Spleen (tissue), 11 donors: ENCODE results near the gene ST3GAL2. TPM values are rescaled to one million over a fixed set of nuclear protein-coding genes. Genes with fewer than 3 reads are reported as not detected.
A peak's percentile ranks its signal among the peaks of the same experiment; 100 is the strongest.
"Not testable (repeated sequence)": the region's sequence is repeated elsewhere in the genome, so short reads cannot be mapped to it uniquely, and the experiment has no call there.

Experiments
- DNase-seq: peaks from one replicate; pipeline ENCODE4 v3.0.0-alpha.2; 2020
- H3K27ac ChIP-seq, 8 donors: fragments of 200-600 bp; sonication (generic) in 7 of 8; 1 replicate in 4 of 8; 2 replicates in 4 of 8; pipeline versions ENCODE4 v1.5.0 to v1.8.0; 2016 to 2021; ENCODE audit warnings: inconsistent platforms in 4 of 8, mild to moderate bottlenecking in 4 of 8, moderate library complexity in 1 of 8
- H3K27me3 ChIP-seq, 7 donors: fragments of 200-600 bp; sonication (generic) in 6 of 7; replicated peaks in 1 of 7; 1 replicate in 4 of 7; 2 replicates in 3 of 7; pipeline versions ENCODE4 v1.5.0 to v1.8.0; 2016 to 2021; ENCODE audit warnings: inconsistent platforms in 3 of 7, mild to moderate bottlenecking in 1 of 7
- H3K36me3 ChIP-seq, 6 donors: fragments of 200-600 bp; sonication (generic) in 5 of 6; 1 replicate in 4 of 6; 2 replicates in 2 of 6; pipeline versions ENCODE4 v1.5.0 to v1.8.0; 2016 to 2021; ENCODE audit warnings: inconsistent platforms in 2 of 6
- H3K4me1 ChIP-seq, 6 donors: fragments of 200-600 bp; sonication (generic) in 5 of 6; 1 replicate in 3 of 6; 2 replicates in 3 of 6; pipeline versions ENCODE4 v1.5.0 to v1.8.0; 2016 to 2021; ENCODE audit warnings: inconsistent platforms in 3 of 6
- H3K4me3 ChIP-seq, 8 donors: fragments of 200-600 bp; sonication (generic) in 7 of 8; 1 replicate in 4 of 8; 2 replicates in 4 of 8; pipeline versions ENCODE4 v1.5.0 to v1.8.0; 2016 to 2021; ENCODE audit warnings: inconsistent platforms in 4 of 8, mild to moderate bottlenecking in 4 of 8, moderate library complexity in 2 of 8
- H3K9me3 ChIP-seq, 8 donors: fragments of 200-600 bp; sonication (generic) in 7 of 8; 1 replicate in 4 of 8; 2 replicates in 4 of 8; pipeline versions ENCODE4 v1.5.0 to v1.8.0; 2016 to 2021; ENCODE audit warnings: inconsistent platforms in 4 of 8
- POLR2A ChIP-seq, 3 donors: fragments of 450-650 bp; IDR thresholded peaks; one replicate each; pipeline ENCODE4 v1.5.1; 2017; ENCODE audit warnings: antibody characterized with exemption in 3 of 3, mild to moderate bottlenecking in 1 of 3
- POLR2AphosphoS5 ChIP-seq, 3 donors: sonication (generic); formaldehyde crosslinking; IDR thresholded peaks; one replicate each; pipeline ENCODE4 v1.5.1; 2017; ENCODE audit warnings: antibody characterized with exemption in 3 of 3
- WGBS, 5 donors: extraction: QIAGEN DNeasy Blood & Tissue Kit in 3 of 5; methylation state at CpG; one replicate each; pipeline versions ENCODE4 v1.1.5 to v1.1.7; 2013 to 2018; 5-methylcytosine and 5-hydroxymethylcytosine counted together
- intact Hi-C: fragments of 100-400 bp; cut with DNase I; formaldehyde crosslinking; loops from one replicate; pipeline ENCODE4 v1.15.0; 2023; ENCODE audit warnings: low total_unique reads
- polyA plus RNA-seq, 3 donors: library from polyadenylated mRNA; stranded (reverse); fragments of 200-250 nt; gene quantifications; one replicate each; pipeline ENCODE4 v1.2.1, GENCODE V29; 2013
- total RNA-seq, 7 donors: library from RNA; depleted of rRNA in 3 of 7; stranded (reverse); fragments of >200 nt in 3 of 7; fragmentation: NEBNext Ultra II Directional in 4 of 7; extraction: Animal tissue kit (Norgen Biotek cat#: 25700) in 4 of 7; gene quantifications; one replicate each; pipeline versions ENCODE4 v1.1.0 to v1.2.1, GENCODE V29; 2016 to 2021
- TF ChIP-seq, protein P1 (sequence below), 11 experiments: fragments of 200-600 bp in 7 of 11; fragments of 450-650 bp in 4 of 11; sonication (generic) in 4 of 11; IDR thresholded peaks in 8 of 11; conservative IDR thresholded peaks in 3 of 11; 1 replicate in 7 of 11; 2 replicates in 4 of 11; pipeline versions ENCODE4 v1.4.0 to v1.8.0; 2016 to 2021; ENCODE audit warnings: antibody characterized with exemption in 11 of 11, inconsistent platforms in 4 of 11, mild to moderate bottlenecking in 1 of 11
- donor health status: healthy with polysubstance abuse.
- donor health status: DM: no; HTN: no; CAD: no; lungs with moderate emphysema.
- donor health status: DM: no; HTN: no; CAD: no.
- donor health status: Bipolar disorder and iron deficiency.
- donor health status: healthy.
- donor health status: DM: no; HTN: no; CAD: no.
- donor health status: DM: yes; HTN: yes; CAD: no.

The ST3GAL2 gene
- total and polyA plus RNA-seq, 10 donors: 5.2 to 66.9 (median 43.7) TPM

- H3K4me1 ChIP-seq: peaks cover 5 to 14% (median 10%) of the 10 kb centered on the region in 6 donors
- H3K27me3 ChIP-seq: no peaks in the 10 kb centered on the region
- intact Hi-C loops: no loop called here
- peaks cover 0 to 6% (median 0%) of the 10 kb centered on the region in 6 donors for H3K36me3 ChIP-seq
- no peak for TF ChIP-seq POLR2A (IDR thresholded peaks at IDR 0.05)
- H3K9me3 ChIP-seq: no peaks in the 10 kb centered on the region
- 56 to 72% (median 68%) methylated on average over 4 of the region's 4 CpGs for WGBS, 5 donors
- DNase-seq: no peak
- H3K4me3 ChIP-seq: no peak overlapping the region
- H3K27ac ChIP-seq: no peak overlapping the region
Measured at GRCh38 chr16:70341600-70341999, 97.3 kb downstream of the ST3GAL2 start.

GRCh38 chr16:70337814-70338213, 101.1 kb downstream of the ST3GAL2 start:
- H3K36me3 ChIP-seq: peaks cover 0 to 43% (median 32%) of the 10 kb centered on the region in 6 donors
- H3K4me3 ChIP-seq: no peak overlapping the region
- TF ChIP-seq POLR2A (IDR thresholded peaks at IDR 0.05) (no peak), POLR2AphosphoS5 (IDR thresholded peaks at IDR 0.05) (no peak)
- TF ChIP-seq, protein P1, sequence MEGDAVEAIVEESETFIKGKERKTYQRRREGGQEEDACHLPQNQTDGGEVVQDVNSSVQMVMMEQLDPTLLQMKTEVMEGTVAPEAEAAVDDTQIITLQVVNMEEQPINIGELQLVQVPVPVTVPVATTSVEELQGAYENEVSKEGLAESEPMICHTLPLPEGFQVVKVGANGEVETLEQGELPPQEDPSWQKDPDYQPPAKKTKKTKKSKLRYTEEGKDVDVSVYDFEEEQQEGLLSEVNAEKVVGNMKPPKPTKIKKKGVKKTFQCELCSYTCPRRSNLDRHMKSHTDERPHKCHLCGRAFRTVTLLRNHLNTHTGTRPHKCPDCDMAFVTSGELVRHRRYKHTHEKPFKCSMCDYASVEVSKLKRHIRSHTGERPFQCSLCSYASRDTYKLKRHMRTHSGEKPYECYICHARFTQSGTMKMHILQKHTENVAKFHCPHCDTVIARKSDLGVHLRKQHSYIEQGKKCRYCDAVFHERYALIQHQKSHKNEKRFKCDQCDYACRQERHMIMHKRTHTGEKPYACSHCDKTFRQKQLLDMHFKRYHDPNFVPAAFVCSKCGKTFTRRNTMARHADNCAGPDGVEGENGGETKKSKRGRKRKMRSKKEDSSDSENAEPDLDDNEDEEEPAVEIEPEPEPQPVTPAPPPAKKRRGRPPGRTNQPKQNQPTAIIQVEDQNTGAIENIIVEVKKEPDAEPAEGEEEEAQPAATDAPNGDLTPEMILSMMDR (IDR thresholded peaks at IDR 0.05 in 8 of 11, conservative IDR thresholded peaks at IDR 0.05 in 3 of 11): no peak
- H3K27me3 ChIP-seq: no peaks in the 10 kb centered on the region
- no peak for DNase-seq
- H3K9me3 ChIP-seq: no peaks in the 10 kb centered on the region
- no peak overlapping the region for H3K27ac ChIP-seq
- 92 to 99% (median 98%) methylated on average over 5 of the region's 5 CpGs for WGBS, 5 donors
- intact Hi-C loops: no loop called here
- H3K4me1 ChIP-seq: no peaks in the 10 kb centered on the region

DNA sequence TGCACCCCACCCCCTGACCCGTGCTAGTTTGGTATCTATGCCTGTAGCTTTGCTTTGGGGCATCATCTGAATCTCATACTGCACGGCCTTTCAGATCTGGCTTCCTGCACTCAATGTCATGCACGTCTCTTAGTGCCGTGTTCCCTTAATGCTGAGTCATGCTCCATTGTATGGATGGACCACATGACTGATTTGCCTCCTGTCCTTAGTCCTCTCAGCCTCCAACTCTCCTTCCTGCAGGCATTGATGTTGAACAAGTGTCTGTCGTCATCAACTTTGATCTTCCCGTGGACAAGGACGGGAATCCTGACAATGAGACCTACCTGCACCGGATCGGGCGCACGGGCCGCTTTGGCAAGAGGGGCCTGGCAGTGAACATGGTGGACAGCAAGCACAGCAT, 106.2 kb downstream of the ST3GAL2 start:
- H3K27ac ChIP-seq, DNase-seq, intact Hi-C loops, H3K4me3 ChIP-seq, H3K27me3 ChIP-seq, H3K9me3 ChIP-seq, H3K4me1 ChIP-seq: not testable (repeated sequence)
- 59 to 81% (median 71%) methylated on average over 5 to 6 of the region's 12 CpGs for WGBS, 5 donors
- H3K36me3 ChIP-seq: peaks cover 0 to 93% (median 69%) of the 10 kb centered on the region in 6 donors

GRCh38 chr16:70331588-70332358, 107.1 kb downstream of the ST3GAL2 start:
- H3K27ac ChIP-seq: no peak overlapping the region
- intact Hi-C loops: no loop called here
- TF ChIP-seq, protein P1 (IDR thresholded peaks at IDR 0.05 in 8 of 11, conservative IDR thresholded peaks at IDR 0.05 in 3 of 11): peak in 7 of 11 experiments; percentile 12 to 51 (median 31)
- no peak for TF ChIP-seq POLR2A (IDR thresholded peaks at IDR 0.05)
- H3K4me3 ChIP-seq: no peak overlapping the region
- H3K9me3 ChIP-seq: no peaks in the 10 kb centered on the region
- no peaks in the 10 kb centered on the region for H3K27me3 ChIP-seq
- H3K4me1 ChIP-seq: no peaks in the 10 kb centered on the region
- H3K36me3 ChIP-seq: peaks cover 0 to 99% (median 78%) of the 10 kb centered on the region in 6 donors
- whole genome bisulfite sequencing, 5 donors: 67 to 80% (median 71%) methylated on average over 9 of the region's 9 CpGs
- no peak for DNase-seq

DNA sequence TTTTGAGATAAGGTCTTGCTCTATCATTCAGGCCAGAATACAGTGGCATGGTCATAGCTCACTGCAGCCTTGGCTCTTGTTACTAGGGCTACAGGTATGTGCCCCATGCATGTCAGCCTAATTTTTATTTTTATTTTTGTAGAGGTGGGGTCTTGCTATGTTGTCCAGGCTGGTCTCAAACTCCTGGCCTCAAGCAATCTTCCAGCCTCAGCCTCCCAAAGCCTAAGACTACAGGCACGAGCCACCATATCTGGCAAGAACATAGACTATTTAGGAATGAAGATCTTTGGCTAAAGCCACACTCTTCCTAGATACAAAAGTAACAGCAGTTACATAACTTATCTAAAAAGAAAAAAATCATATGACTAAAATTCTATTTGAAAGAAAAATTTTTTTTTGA, 107.8 kb downstream of the ST3GAL2 start:
- 92 to 100% (median 93%) methylated on average over 1 of the region's 1 CpG for WGBS, 5 donors
- TF ChIP-seq, protein P1 (IDR thresholded peaks at IDR 0.05 in 8 of 11, conservative IDR thresholded peaks at IDR 0.05 in 3 of 11): no peak
- TF ChIP-seq POLR2A (IDR thresholded peaks at IDR 0.05) (no peak), POLR2AphosphoS5 (IDR thresholded peaks at IDR 0.05) (no peak)
- Histone ChIP-seq H3K9me3 (no peaks in the 10 kb centered on the region), H3K27ac (no peak overlapping the region), H3K36me3 (peaks cover 0 to 99% (median 83%) of the 10 kb centered on the region in 6 donors), H3K27me3 (no peaks in the 10 kb centered on the region), H3K4me1 (no peaks in the 10 kb centered on the region), H3K4me3 (no peak overlapping the region)
- intact Hi-C loops: no loop called here
- DNase-seq: no peak
